SK-N-SH treated with all-trans-retinoic acid at 6 μM for 48 hours (cell line): ENCODE measurements around the gene PHACTR2.

Experiments
- GLIS3 ChIP-seq: fragments of 250-450 bp; sonication (Bioruptor Pico); IDR thresholded peaks from 2 replicates; pipeline ENCODE4 v1.5.0; 2020; ENCODE audit warnings: mild to moderate bottlenecking, moderate library complexity
- PPARA ChIP-seq: fragments of 250-450 bp; sonication (Bioruptor Pico); IDR thresholded peaks from 2 replicates; pipeline ENCODE4 v1.5.0; 2020; ENCODE audit warnings: mild to moderate bottlenecking, borderline replicate concordance
- TCF4 ChIP-seq: fragments of 250-450 bp; sonication (Bioruptor Pico); IDR thresholded peaks from 2 replicates; pipeline ENCODE4 v1.8.0; 2021; ENCODE audit warnings: mild to moderate bottlenecking, moderate library complexity, borderline replicate concordance
- TF ChIP-seq, protein P1 (sequence below): fragments of 250-450 bp; sonication (Bioruptor Pico); IDR thresholded peaks from 2 replicates; pipeline ENCODE4 v1.8.0; 2020; ENCODE audit warnings: mild to moderate bottlenecking, moderate library complexity, borderline replicate concordance

DNA sequence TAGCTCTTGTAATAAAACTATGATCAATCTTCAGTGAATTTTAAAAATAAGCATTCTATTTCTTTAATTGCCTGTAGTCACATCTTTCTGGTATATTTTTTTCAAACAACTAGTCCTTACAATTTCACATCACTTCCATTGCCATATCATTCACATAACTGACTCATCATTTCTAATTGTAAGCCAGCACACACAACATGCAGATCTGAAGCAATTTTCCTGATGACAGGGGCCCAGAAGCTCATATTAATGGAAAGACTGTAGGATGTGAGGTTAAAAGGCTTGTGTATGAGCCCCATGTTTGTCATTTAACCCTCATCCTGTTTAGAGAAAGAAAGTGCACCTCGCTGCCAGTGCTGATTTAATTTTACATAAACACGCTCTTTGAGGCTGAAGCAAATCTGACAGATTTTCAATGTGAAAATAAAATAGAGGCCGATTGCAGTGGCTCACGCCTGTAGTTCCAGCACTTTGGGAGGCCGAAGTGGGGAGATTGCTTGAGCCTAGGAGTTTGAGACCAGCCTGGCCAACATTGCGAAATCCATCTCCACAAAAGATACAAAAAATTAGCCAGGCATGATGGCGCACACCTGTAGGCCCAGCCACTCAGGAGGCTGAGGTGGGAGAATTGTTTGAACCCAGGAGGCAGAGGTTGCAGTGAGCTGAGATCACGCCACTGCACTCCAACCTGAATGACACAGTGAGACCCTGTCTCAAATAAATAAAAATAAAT lies 125.2 kb downstream of the PHACTR2 start:
- no peak for TF ChIP-seq PPARA (CRISPR knock-in tag)
- TF ChIP-seq TCF4 (CRISPR knock-in tag), result no peak
- no peak for TF ChIP-seq GLIS3
- TF ChIP-seq, protein P1, sequence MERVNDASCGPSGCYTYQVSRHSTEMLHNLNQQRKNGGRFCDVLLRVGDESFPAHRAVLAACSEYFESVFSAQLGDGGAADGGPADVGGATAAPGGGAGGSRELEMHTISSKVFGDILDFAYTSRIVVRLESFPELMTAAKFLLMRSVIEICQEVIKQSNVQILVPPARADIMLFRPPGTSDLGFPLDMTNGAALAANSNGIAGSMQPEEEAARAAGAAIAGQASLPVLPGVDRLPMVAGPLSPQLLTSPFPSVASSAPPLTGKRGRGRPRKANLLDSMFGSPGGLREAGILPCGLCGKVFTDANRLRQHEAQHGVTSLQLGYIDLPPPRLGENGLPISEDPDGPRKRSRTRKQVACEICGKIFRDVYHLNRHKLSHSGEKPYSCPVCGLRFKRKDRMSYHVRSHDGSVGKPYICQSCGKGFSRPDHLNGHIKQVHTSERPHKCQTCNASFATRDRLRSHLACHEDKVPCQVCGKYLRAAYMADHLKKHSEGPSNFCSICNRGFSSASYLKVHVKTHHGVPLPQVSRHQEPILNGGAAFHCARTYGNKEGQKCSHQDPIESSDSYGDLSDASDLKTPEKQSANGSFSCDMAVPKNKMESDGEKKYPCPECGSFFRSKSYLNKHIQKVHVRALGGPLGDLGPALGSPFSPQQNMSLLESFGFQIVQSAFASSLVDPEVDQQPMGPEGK (CRISPR knock-in tag), result no peak
